AG09319 (cell line): ENCODE results near the gene BEST3.

Experiments
- DNase-seq: peaks from one replicate; pipeline ENCODE4 v3.0.0-alpha.2; 2010; ENCODE audit warnings: low read depth; ENCODE audit errors: extremely low read depth
- TF ChIP-seq, protein P1 (sequence below): IDR thresholded peaks from 2 replicates; pipeline ENCODE4 v1.5.1; 2011; ENCODE audit warnings: low read depth, mild to moderate bottlenecking, inconsistent platforms, low read length, moderate library complexity

Gene BEST3

DNA sequence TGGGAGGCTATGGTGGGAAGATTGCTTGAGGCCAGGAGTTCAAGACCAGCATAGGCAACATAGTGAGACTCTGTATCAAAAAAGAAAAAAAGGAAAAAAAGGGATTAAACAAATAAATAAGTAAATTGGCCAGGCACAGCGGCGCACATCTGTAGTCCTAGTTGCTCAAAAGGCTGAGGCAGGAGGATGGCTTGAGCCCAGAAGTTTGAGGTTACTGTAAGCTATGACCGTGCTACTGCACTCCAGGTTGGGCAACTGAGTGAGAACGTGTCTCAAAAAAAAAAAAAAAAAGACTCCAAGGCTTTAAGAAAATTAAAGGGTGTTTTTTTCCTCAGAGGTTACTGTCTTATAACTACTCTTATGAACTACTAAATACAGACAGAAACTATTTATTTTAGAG, 11.7 kb downstream of the BEST3 start:
- no peak for DNase-seq
- TF ChIP-seq, protein P1, sequence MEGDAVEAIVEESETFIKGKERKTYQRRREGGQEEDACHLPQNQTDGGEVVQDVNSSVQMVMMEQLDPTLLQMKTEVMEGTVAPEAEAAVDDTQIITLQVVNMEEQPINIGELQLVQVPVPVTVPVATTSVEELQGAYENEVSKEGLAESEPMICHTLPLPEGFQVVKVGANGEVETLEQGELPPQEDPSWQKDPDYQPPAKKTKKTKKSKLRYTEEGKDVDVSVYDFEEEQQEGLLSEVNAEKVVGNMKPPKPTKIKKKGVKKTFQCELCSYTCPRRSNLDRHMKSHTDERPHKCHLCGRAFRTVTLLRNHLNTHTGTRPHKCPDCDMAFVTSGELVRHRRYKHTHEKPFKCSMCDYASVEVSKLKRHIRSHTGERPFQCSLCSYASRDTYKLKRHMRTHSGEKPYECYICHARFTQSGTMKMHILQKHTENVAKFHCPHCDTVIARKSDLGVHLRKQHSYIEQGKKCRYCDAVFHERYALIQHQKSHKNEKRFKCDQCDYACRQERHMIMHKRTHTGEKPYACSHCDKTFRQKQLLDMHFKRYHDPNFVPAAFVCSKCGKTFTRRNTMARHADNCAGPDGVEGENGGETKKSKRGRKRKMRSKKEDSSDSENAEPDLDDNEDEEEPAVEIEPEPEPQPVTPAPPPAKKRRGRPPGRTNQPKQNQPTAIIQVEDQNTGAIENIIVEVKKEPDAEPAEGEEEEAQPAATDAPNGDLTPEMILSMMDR, result no peak

DNA sequence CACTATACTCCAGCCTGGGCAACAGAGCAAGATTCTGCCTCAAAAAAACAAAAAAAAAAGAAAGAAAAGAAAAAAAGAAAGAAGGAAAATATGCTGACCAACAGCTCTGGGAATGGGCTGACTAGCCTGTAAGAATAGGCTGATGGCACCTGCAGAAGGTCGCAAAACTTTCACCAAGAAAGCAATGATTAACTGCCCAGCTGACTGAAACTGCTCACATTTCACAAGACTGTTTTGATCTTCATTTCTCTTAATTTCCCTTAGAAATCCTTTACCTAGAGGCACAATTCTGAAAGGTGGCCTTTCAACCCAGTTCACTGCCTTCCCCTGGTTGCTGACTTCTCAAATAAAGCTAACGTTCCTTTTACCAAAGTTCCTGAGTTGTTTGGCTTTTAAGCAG, 12.4 kb downstream of the BEST3 start:
- no peak for DNase-seq
- TF ChIP-seq, protein P1, result no peak

- no peak for DNase-seq
- TF ChIP-seq, protein P1, result no peak
Measured at GRCh38 chr12:69685810-69686209, 13.3 kb downstream of the BEST3 start.

- TF ChIP-seq, protein P1, result no peak
- no peak for DNase-seq
Measured at GRCh38 chr12:69684466-69684865, 14.6 kb downstream of the BEST3 start.

- no peak for DNase-seq
- TF ChIP-seq, protein P1, result no peak
Measured at GRCh38 chr12:69682110-69682755, 16.9 kb downstream of the BEST3 start.

DNA sequence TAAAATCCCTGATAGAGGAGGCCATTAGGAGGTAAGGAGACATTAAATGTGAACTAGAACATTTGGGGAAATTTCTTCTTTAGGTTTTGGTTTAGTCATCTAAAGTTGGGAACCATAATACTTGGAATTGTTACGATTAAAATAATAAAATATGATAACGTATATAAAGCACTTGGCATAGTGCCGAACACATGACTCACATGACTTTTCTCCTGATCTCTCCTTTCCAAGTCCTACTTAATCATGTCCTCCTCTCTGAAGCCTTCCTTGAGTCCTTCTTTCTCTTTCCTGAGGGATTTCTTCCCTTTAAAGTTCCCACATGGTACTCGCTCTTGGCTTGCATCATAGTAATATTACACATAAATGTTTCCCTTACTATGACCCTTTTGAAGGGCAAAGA, 20.0 kb downstream of the BEST3 start:
- TF ChIP-seq, protein P1, result no peak
- DNase-seq, result no peak

- DNase-seq, result no peak
- TF ChIP-seq, protein P1, result no peak
Measured at GRCh38 chr12:69676257-69677012, 22.7 kb downstream of the BEST3 start.
